HepG2 (cell line): ENCODE measurements around the gene ILKAP.

ENCODE experiments used
- POLR2A ChIP-seq, 2 experiments: IDR thresholded peaks; 2 replicates each; pipeline ENCODE4 v1.6.1; 2011; ENCODE audit warnings: low read depth in 2 of 2, low read length in 2 of 2, mild to moderate bottlenecking in 1 of 2, moderate library complexity in 1 of 2; ENCODE audit not compliant: insufficient read depth in 1 of 2
- ZFP36 ChIP-seq: fragments of 150-350 bp; IDR thresholded peaks from 2 replicates; pipeline ENCODE4 v1.6.1; 2018; ENCODE audit warnings: borderline replicate concordance, low read length, low read depth; ENCODE audit not compliant: partially characterized antibody
- ZSCAN12 ChIP-seq: sonication (generic); formaldehyde crosslinking; IDR thresholded peaks from 2 replicates; pipeline ENCODE4 v1.9.0; 2021; ENCODE audit warnings: mild to moderate bottlenecking, missing genetic modification reagents

DNA sequence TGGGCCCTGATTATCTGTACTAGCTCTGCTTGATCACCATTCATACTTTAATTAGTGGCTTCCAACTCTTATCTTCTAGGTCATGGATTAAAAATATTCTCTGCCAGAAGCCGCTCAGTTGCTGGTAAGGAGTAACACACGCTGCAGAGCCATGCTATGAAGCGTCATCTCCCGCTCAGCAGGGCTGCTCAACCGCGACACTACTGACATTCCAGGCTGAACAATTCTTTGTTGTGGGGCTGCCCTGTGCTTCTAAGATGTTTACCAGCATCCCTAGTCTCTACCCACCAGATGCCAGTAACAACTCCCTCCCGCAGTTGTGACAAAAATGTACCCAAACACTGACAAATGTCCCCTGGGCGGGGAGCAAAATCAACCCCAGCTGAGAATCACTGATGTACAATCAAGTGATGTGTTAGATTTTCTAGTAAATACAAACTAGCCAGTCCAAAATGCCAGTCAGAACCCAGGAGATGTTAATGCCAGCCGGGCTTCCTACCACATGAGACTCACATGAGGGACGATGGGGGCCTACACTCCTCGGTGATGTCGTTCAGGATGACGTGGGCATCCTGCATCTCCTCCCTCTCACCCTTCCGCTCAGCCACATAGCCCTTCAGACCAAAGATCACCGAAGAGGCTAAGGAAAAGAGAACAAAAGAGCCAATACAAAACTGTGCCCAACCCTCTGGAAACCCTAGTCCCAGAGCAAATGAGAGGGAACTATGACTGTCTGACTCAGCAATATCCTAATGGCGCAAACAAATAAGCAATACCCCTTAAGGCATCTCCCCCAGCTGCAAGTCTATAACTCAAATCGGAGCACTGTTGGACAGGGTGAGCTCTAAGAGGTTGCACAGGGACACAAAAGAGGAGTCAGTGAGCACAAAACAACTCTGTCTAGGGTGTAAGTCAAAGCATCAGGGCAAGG lies 15.6 kb downstream of the ILKAP start:
- TF ChIP-seq POLR2A (IDR thresholded peaks at IDR 0.05; ENCODE audit: insufficient read depth in 1 of 2, low read depth in 2 of 2, low read length in 2 of 2) (no peak), ZSCAN12 (CRISPR knock-in tag) (no peak), ZFP36 (no peak)
